HG02981 (cell line): Measurements from ENCODE around the gene CATSPERZ.

Source experiments
- ATAC-seq: cut with Tn5 transposase; IDR thresholded peaks from one replicate; pipeline ENCODE4 v1.9.1; 2021; ENCODE audit warnings: mild to moderate bottlenecking, moderate library complexity; ENCODE audit not compliant: unreplicated experiment

Gene CATSPERZ

DNA sequence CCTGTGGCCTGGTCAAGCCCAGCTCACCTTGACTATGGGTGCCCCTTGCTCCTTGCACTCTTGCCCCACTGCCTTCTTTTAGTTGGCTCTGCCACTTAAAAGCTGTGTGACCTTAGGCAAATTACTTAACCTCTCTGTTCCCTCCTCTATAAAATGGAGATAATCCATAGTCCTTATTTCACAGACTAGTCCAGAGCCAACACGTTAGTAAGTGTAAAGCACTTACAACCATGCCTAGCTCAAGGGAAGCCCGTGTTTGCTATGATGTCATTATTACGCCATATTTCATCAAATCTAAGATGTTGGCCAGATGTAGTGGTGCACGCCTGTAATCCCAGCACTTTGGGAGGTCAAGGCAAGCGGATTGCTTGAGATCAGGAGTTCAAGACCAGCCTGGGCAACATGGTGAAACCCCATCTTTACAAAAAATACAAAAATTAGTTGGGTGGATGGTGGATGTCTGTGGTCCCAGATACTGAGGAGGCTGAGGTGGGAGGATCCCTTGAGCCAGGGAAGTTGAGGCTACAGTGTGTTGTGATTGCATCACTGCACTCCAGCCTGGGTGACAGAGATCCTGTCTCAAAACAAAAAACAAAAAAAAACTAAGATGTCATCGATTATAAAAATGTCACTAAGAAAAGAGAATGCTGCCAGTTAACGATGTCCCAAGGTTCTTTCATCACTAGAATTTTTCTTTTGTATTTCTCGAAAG, 37.5 kb downstream of the CATSPERZ start:
- ATAC-seq: no peak

DNA sequence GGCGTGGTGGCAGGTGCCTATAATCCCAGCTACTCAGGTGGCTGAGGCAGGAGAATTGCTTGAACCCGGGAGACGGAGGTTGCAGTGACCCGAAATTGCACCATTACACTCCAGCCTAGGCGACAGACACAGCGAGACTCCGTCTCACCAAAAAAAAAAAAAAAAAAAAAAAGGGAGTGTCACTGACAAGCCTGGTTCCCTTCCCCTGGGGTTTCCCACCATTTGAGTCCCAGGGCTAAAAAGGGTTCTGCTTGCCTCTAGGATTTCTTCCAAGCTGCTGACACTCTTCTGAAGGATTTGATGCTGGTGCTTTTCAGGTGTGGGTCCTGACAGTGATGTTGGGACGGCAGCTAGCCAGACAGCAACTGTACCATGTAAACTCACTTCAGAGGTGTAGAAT, 38.6 kb downstream of the CATSPERZ start:
- ATAC-seq: no peak

DNA sequence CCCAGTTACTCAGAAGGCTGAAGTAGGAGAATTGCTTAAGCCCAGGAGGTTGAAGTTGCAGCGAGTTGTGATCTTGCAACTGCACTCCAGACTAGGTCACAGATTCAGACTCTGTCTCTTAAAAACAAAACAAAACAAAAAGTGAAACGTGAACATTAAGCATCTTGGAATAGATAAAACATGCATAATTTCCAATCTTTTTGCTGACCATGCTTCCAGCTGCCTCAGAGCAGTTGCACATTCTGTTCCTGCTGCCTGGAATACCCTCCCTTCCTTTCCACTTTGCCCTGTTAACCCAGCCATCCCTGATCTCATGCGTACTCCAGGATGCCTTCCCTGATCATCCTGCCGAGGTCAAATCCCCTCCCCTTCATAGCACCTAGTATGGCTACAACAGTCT, 39.1 kb downstream of the CATSPERZ start:
- no peak for ATAC-seq

DNA sequence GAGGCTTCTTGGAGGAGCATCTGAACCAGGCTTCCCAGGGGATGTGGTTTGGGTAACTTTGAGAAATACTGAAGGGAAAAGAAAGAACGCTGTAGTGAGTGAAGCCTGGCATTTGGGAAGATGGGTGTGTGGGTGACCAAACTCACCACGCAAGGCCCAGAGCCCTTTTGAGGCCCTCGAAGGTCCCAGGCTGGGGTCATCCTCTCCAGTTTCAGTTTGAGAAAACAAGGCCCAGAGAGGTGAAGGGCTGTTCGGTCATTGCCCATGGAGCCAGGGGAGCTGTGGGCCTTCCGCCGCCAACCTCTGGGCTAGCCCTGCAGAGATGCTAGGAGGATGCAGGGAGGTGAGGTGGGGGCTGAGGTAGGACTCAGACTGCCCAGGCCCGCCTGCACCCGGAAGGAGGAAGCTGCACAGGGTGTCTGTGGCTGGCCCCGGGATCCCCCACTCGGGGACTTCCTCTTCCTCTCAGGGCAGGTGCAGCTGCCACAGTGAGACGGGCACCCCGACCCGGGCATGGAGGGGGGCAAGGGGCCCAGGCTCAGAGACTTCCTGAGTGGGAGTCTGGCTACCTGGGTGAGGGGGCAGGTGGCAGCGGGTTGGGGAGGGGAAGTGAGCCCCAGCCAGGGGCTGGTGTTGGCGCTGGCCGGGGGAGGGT, 39.7 kb downstream of the CATSPERZ start, which contains the start of gene CCDC88B:
Gene CCDC88B (plus strand): TSS at position 451 of the 655 bp plus-strand sequence. CDS start 63 bp downstream, at position 514.
- peak; percentile 41 for ATAC-seq

DNA sequence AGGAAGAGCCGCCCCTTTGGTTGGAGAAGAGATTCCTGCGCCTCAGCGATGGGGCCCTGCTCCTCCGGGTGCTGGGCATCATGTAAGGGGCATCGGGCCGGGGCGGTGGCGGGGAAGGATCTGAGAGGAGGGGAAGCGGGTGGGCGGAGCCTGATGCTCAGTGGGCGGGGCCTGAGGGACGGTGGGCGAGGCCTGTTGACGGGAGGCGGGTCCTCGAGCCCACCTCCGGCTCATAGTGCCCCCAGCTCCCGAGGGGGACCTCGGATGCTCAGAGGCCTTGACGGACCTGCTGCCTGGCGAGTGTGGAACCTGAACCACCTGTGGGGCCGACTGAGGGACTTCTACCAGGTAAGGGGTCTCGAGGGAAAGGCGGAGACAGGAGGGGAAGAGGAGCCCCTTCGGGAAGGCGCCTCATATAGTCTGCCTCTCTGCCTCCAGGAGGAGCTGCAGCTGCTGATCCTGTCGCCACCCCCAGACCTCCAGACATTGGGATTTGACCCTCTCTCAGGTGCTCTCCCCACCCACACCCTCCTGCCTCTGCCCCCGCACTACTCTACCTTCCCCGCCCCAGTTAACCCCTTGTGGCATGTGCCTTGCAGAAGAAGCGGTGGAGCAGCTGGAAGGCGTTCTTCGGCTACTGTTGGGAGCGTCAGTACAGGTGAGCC, 40.6 kb downstream of the CATSPERZ start:
- ATAC-seq: peak; percentile 29

DNA sequence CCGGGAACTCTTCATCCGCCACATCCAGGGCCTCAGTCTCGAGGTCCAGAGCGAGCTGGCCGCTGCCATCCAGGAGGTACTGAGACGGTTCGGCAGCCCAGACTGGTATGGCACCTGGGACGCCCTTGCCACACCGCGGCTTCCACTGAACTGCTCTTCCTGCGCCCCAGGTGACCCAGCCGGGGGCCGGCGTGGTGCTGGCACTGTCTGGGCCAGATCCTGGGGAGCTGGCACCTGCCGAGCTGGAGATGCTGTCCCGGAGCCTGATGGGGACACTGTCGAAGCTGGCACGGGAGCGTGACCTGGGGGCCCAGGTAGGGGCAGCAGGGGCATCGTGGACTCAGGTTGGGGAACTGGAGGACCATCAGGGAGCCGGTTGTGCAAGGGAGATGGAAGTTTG, 41.3 kb downstream of the CATSPERZ start:
- ATAC-seq: no peak

DNA sequence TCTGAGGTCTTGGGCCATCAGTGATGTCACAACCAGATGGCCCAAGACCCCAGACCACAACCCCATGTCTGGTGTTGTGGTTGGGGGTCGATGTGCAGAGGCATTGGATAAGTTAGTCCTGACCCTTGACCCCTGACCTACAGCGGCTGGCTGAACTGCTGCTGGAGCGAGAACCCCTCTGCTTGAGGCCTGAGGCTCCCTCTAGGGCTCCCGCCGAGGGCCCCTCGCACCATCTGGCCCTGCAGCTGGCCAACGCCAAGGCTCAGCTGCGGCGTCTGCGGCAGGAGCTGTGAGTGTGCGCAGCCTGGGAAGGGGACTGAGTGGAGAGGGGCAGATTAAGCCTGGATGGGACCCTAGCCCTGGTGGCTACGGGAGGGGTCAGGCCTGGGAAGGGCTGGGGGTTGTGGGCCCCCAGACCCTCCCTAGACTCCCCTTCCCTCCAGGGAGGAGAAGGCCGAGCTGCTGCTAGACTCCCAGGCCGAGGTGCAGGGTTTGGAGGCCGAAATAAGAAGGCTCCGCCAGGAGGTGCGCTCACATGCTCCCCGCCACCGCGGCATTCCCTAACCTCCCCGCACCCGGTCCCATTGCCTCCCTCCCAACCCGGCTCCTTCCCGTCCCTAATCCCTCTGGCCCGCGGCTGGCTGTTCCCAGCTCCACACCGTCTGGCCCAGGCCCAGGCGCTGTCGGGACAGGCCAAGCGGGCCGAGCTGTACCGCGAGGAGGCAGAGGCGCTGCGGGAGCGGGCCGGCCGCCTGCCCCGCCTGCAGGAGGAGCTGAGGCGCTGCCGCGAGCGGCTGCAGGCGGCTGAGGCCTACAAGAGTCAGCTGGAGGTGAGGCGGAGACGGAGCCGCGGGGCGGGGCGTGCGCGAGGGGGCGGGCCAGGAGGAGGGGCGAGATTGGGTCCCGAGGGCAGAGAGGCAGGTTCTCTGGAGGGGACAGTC, 42.0 kb downstream of the CATSPERZ start:
- ATAC-seq: peak; percentile 47

DNA sequence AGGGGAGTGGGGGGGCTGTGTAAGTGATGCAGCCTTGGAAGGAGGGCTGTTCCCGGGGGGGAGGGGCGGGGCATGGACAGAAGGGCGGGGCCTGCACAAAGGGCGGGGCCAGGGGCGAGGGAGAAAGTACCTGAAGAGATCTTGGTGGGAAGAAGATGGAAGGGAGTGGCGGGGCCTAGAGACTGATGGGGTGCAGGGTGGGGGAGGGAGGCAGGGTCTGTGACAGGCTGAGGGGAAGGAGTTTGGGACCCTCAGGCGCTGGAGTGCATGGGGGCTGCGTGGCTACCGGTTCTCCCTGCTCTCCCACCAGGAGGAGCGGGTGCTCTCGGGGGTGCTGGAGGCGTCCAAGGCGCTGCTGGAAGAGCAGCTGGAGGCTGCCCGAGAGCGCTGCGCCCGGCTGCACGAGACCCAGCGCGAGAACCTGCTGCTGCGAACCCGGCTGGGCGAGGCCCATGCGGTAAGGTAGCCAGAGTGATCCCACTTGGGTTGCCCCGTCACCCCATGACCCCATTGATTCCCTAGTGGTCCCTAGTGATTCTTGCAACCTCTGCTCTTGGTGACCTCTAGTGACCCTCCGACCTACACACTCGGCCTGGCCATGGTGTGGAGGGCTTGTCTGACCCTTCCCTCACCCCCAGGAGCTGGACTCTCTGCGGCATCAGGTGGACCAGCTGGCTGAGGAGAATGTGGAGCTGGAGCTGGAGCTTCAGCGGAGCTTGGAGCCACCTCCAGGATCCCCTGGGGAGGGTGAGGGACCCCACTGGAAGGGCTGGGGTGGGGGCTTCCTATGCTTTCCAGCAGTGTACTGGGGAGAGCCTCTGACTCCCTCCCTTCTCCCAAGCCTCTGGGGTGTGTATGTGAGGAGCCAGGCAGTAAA, 42.9 kb downstream of the CATSPERZ start:
- ATAC-seq: no peak

DNA sequence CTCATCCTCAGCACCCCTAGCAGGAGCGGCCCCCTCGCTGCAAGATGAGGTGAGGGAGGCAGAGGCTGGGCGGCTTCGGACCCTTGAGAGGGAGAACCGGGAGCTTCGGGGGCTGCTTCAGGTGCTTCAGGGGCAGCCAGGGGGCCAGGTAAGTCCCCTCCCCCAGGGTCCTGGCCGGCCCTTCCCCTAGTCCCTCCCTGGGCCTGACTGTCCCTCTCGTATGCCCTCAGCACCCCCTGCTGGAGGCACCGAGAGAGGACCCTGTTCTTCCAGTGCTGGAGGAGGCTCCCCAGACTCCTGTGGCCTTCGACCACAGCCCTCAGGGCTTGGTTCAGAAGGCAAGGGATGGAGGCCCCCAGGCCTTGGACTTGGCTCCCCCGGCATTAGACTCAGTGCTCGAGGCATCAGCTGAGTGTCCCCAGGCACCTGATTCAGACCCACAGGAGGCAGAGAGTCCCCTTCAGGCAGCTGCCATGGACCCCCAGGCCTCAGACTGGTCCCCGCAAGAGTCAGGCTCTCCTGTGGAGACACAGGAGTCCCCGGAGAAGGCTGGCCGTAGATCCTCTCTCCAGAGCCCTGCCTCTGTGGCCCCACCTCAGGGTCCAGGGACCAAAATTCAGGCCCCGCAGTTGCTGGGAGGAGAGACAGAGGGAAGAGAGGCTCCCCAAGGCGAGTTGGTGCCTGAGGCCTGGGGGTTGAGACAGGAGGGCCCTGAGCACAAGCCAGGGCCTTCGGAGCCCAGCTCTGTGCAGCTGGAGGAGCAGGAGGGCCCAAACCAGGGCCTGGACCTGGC, 43.8 kb downstream of the CATSPERZ start:
- ATAC-seq: no peak

DNA sequence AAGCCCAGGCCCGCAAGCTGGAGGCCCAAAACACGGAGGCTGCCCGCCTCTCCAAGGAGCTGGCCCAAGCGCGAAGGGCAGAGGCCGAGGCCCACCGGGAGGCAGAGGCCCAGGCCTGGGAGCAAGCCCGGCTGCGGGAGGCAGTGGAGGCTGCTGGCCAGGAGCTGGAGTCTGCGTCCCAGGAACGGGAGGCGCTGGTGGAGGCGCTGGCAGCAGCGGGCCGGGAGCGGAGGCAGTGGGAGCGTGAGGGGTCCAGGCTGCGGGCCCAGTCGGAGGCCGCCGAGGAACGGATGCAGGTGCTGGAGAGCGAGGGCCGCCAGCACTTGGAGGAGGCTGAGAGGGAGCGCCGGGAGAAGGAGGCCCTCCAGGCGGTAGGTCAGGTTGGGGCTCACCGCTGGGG, 44.6 kb downstream of the CATSPERZ start:
- ATAC-seq: no peak

DNA sequence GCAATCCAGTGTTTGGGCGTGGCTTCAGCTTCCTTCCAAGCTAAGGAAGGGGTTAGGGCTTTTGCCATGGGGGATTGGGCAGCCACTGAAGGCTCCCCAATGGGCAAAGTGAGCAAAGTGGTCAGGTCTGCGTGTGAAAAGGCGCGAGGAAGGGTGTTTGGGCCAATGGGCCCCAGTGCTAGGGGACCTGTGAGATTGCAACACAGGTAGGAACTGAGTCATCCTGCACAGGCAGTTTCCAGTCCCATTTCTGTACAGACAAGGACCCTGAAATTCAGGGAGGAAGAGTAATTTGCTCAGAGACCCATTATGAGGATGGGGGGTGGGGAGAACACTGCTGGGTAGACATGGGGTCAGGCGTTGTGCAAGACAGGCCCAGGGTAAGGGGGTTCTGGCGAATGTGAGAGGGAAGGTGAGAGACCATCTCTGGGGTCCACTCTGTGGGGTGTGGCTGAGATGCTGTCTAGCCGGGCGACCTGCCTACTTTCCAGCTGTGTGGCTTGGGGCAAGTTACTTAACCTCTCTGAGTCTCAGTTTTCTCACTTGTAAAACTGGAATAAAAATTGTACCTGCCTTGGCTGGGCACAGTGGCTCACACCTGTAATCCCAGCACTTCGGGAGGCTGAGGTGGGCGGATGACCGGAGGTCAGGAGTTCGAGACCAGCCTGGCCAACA, 47.2 kb downstream of the CATSPERZ start:
- ATAC-seq: no peak

DNA sequence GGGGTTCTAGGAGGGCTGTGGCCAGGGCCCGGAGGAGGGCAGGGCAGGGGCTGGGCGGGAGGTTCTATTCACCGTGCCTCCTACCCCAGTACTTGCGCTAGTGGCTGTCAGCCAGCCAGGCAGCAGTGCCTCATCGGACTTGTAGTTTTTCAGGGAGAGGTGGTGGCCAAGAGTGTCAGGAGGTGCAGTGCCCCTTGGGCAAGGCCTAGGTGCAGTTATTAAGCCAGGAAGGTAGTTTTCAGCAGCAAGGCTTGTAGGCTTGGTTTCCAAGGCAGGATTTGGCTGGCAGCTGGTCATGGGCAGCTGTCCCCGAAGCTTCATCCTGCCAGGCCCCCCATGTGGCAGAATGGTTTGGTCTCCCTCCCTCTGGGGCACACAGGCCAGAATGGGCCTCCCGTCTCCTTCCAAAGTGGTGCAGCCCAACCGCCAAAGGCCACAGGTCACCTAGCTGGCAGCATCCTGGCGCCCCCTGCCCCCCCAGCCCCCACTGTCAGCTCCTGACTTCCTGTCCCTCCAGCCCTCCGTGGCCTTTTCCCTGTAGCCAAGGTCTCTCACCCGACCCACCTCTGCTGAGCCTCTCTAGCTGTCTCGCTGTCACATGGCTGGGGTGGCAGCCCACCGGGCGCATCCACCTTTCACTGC, 48.3 kb downstream of the CATSPERZ start:
- ATAC-seq: no peak

DNA sequence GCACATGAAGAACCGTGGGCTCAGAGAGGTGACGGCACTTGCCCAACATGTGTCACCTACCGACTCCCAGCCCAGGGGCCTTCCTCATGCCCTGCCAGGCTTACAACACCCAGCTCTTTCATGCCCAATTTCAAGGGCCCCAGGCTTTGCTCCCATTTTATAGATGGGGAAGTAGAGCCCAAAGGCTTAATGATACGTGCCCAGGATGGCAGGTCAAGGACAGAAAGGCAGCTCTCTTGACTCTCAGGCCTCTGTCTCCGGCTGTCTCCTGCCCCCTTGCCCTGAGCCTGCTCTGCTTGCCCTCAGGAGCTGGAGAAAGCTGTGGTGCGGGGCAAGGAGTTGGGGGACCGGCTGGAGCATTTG, 48.8 kb downstream of the CATSPERZ start:
- ATAC-seq: no peak

DNA sequence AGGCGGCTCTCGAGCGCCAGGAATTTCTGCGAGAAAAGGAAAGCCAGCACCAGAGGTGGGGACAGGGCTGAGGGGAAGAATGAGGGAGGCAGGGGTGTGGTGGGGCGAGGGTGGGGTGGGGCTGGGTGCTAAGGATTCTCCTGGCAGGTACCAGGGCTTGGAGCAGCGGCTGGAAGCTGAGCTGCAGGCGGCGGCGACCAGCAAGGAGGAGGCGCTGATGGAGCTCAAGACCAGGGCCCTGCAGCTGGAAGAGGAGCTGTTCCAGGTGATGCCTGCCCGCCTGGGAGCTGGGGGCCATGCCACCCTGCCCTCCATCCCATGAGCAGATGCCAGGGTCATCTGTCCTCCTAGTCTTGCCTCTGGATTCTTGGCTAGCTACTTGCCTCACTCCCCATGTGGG, 49.2 kb downstream of the CATSPERZ start:
- ATAC-seq: no peak

DNA sequence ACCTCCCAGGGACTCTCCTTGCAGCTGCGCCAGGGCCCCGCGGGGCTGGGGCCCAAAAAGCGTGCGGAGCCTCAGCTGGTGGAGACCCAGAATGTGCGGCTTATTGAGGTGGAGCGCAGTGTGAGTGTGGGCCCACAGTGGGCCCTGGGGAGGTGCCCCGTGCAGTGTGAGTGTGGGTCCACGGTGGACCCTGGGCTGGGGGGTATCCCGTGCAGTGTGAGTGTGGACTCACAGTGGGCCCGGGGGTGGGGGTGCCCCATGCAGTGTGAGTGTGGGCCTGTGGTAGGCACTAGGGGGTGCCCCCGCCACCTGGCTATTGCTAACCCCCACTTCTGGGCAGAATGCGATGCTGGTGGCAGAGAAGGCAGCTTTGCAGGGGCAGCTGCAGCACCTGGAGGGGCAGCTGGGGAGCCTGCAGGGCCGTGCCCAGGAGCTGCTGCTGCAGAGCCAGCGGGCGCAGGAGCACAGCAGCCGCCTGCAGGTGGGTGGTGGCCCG, 51.0 kb downstream of the CATSPERZ start:
- no peak for ATAC-seq

DNA sequence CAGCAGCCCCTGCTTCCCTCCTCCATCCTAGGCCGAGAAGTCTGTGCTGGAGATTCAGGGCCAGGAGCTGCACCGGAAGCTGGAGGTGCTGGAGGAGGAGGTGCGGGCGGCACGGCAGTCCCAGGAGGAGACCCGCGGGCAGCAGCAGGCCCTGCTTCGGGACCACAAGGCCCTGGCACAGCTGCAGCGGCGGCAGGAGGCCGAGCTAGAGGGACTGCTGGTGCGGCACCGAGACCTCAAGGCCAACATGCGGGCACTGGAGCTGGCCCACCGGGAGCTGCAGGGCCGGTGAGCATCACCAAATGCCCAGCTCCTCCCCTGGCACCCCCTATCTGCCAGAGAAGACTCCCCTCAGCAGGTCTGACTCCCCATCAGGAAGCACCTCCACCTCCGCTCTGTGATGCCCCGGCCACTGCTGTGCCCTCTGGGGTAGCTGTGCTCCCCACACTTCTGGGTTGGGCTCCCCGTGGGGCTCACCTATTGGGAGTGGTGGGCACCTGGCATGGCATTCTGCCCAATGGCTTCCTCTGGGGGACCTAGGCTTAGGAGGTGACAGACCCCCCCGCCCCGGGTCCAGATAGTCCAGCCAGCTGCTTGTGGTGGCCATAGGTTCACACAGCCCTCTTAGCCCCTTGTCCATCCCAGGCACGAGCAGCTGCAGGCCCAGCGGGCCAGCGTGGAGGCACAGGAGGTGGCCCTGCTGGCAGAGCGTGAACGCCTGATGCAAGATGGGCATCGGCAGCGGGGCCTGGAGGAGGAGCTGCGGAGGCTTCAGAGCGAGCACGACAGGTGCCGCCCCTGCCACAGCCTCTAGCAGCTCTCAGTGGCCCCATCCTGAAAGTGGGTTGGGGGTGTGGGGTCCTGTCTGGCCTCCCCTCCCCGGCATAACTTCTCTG, 52.2 kb downstream of the CATSPERZ start:
- no peak for ATAC-seq
